WTC11 (cell line): ENCODE measurements around the gene ABCA13. TPM values are rescaled to one million over a fixed set of nuclear protein-coding genes. Genes with fewer than 3 reads are reported as not detected.

Experiments used
- ATAC-seq: fragments of 200-7000 bp; cut with Tn5 transposase; 2 replicates; pipeline ENCODE4 v1.10.0; 2021; ENCODE audit warnings: mild to moderate bottlenecking, moderate library complexity
- CTCF ChIA-PET: fragments of 300-600 bp; sonication (Branson Sonifier 250); formaldehyde crosslinking; loops from one replicate; lab custom pipeline; 2021; ENCODE audit warnings: antibody characterized with exemption; lab: Charles Lee
- POLR2A ChIA-PET: fragments of 350-600 bp; sonication (Branson Sonifier 250); formaldehyde crosslinking; loops from one replicate; lab custom pipeline; 2021; ENCODE audit warnings: antibody characterized with exemption; lab: Charles Lee
- DNase-seq: peaks from one replicate; pipeline ENCODE4 v3.0.0; 2021; ENCODE audit warnings: low spot score
- H3K27ac Mint-ChIP-seq: 2 replicates; pipeline ENCODE4 v1.8.0; 2021; ENCODE audit warnings: mixed read lengths
- H3K27me3 Mint-ChIP-seq: 2 replicates; pipeline ENCODE4 v1.8.0; 2021; ENCODE audit warnings: low read depth, mild to moderate bottlenecking, moderate library complexity, mixed read lengths
- H3K36me3 Mint-ChIP-seq: 2 replicates; pipeline ENCODE4 v1.8.0; 2021; ENCODE audit warnings: mixed read lengths
- H3K4me1 Mint-ChIP-seq: 2 replicates; pipeline ENCODE4 v1.8.0; 2022; ENCODE audit warnings: mixed read lengths
- H3K4me3 Mint-ChIP-seq: 2 replicates; pipeline ENCODE4 v1.8.0; 2021; ENCODE audit warnings: mild to moderate bottlenecking, moderate library complexity, mixed read lengths
- H3K9me3 Mint-ChIP-seq: 2 replicates; pipeline ENCODE4 v1.8.0; 2021; ENCODE audit warnings: mixed read lengths
- AFF4 ChIP-seq: sonication (generic); formaldehyde crosslinking; IDR thresholded peaks from 2 replicates; pipeline ENCODE4 v1.8.1; 2023; ENCODE audit warnings: mild to moderate bottlenecking, missing genetic modification reagents, borderline replicate concordance
- CREM ChIP-seq: sonication (generic); formaldehyde crosslinking; IDR thresholded peaks from 2 replicates; pipeline ENCODE4 v1.8.1; 2022; ENCODE audit warnings: mild to moderate bottlenecking, missing genetic modification reagents, moderate library complexity
- FOXK1 ChIP-seq: sonication (generic); formaldehyde crosslinking; IDR thresholded peaks from 2 replicates; pipeline ENCODE4 v1.8.0; 2022; ENCODE audit warnings: mild to moderate bottlenecking, moderate library complexity, missing genetic modification reagents
- GRHL2 ChIP-seq: fragments of 250-450 bp; sonication (Bioruptor Pico); IDR thresholded peaks from 2 replicates; pipeline ENCODE4 v1.8.0; 2022; ENCODE audit warnings: mild to moderate bottlenecking, moderate library complexity; ENCODE audit not compliant: insufficient replicate concordance, severe bottlenecking
- JUN ChIP-seq: sonication (generic); formaldehyde crosslinking; IDR thresholded peaks from 2 replicates; pipeline ENCODE4 v1.8.0; 2023; ENCODE audit warnings: mild to moderate bottlenecking, missing genetic modification reagents
- NFE2L1 ChIP-seq: sonication (generic); formaldehyde crosslinking; IDR thresholded peaks from 2 replicates; pipeline ENCODE4 v1.8.1; 2023; ENCODE audit warnings: missing genetic modification reagents
- NFYB ChIP-seq: sonication (generic); formaldehyde crosslinking; conservative IDR thresholded peaks from 2 replicates; pipeline ENCODE4 v1.8.0; 2022; ENCODE audit warnings: low read depth, missing genetic modification reagents
- NR1H2 ChIP-seq: sonication (generic); formaldehyde crosslinking; IDR thresholded peaks from 2 replicates; pipeline ENCODE4 v1.9.0; 2021; ENCODE audit warnings: mild to moderate bottlenecking, moderate library complexity, missing genetic modification reagents
- PRRX2 ChIP-seq: fragments of 250-450 bp; sonication (Bioruptor Pico); IDR thresholded peaks from 2 replicates; pipeline ENCODE4 v1.8.0; 2021; ENCODE audit warnings: mild to moderate bottlenecking
- RELA ChIP-seq: sonication (generic); formaldehyde crosslinking; IDR thresholded peaks from 2 replicates; pipeline ENCODE4 v1.8.1; 2022; ENCODE audit warnings: missing genetic modification reagents, mild to moderate bottlenecking, borderline replicate concordance
- TEAD1 ChIP-seq: sonication (generic); formaldehyde crosslinking; IDR thresholded peaks from 2 replicates; pipeline ENCODE4 v1.8.0; 2022; ENCODE audit warnings: mild to moderate bottlenecking, missing genetic modification reagents
- USF2 ChIP-seq: sonication (generic); formaldehyde crosslinking; IDR thresholded peaks from 2 replicates; pipeline ENCODE4 v1.8.1; 2023; ENCODE audit warnings: mild to moderate bottlenecking, missing genetic modification reagents, moderate library complexity
- ZBTB43 ChIP-seq: sonication (generic); formaldehyde crosslinking; IDR thresholded peaks from 2 replicates; pipeline ENCODE4 v1.8.1; 2023; ENCODE audit warnings: mild to moderate bottlenecking, missing genetic modification reagents
- ZNF121 ChIP-seq: sonication (generic); formaldehyde crosslinking; IDR thresholded peaks from 2 replicates; pipeline ENCODE4 v1.8.0; 2023; ENCODE audit warnings: missing genetic modification reagents
- ZNF232 ChIP-seq: sonication (generic); formaldehyde crosslinking; IDR thresholded peaks from 2 replicates; pipeline ENCODE4 v1.8.0; 2022; ENCODE audit warnings: mild to moderate bottlenecking, missing genetic modification reagents
- ZNF423 ChIP-seq: fragments of 250-450 bp; sonication (Bioruptor Pico); IDR thresholded peaks from 2 replicates; pipeline ENCODE4 v2.1.2; 2022; ENCODE audit warnings: mild to moderate bottlenecking, moderate library complexity
- ZNF671 ChIP-seq: fragments of 250-450 bp; sonication (Bioruptor Pico); IDR thresholded peaks from 2 replicates; pipeline ENCODE4 v1.8.0; 2021; ENCODE audit warnings: mild to moderate bottlenecking
- total RNA-seq: library from RNA; stranded (reverse); gene quantifications from 3 replicates; pipeline ENCODE4 v1.2.3, GENCODE V29; 2021
- TF ChIP-seq, protein P1 (sequence below): sonication (generic); formaldehyde crosslinking; IDR thresholded peaks from 2 replicates; pipeline ENCODE4 v1.8.1; 2022; ENCODE audit warnings: low read depth, mild to moderate bottlenecking, moderate library complexity, missing genetic modification reagents, borderline replicate concordance
- TF ChIP-seq, protein P2 (sequence below): sonication (generic); formaldehyde crosslinking; IDR thresholded peaks from 2 replicates; pipeline ENCODE4 v1.8.0; 2023; ENCODE audit warnings: mild to moderate bottlenecking, missing genetic modification reagents
- TF ChIP-seq, protein P3 (sequence below): fragments of 250-450 bp; sonication (Bioruptor Pico); IDR thresholded peaks from 2 replicates; pipeline ENCODE4 v2.1.2; 2022; ENCODE audit warnings: mild to moderate bottlenecking, moderate library complexity

ABCA13 gene
- total RNA-seq, 1 experiment from 2014 or later, result 0.04 TPM

- Mint-ChIP-seq H3K9me3 (peaks cover 13% of the 10 kb centered on the region), H3K36me3 (peaks cover 9% of the 10 kb centered on the region), H3K27ac (peak overlapping the region; percentile 19; the same call in 1 of the 2 replicates), H3K4me1 (peaks cover 33% of the 10 kb centered on the region), H3K27me3 (no peaks in the 10 kb centered on the region), H3K4me3 (no peak overlapping the region)
- ATAC-seq (peak; percentile 87), DNase-seq (no peak)
- ChIA-PET CTCF (interaction anchor here (0.9 to 2.6 kb wide), 6 partner anchors 11 to 1552 kb away, joined by 3 to 8 read pairs (median 4); no protein-coding TSS in a partner anchor), POLR2A (no interaction called here)
- TF ChIP-seq, protein P1, sequence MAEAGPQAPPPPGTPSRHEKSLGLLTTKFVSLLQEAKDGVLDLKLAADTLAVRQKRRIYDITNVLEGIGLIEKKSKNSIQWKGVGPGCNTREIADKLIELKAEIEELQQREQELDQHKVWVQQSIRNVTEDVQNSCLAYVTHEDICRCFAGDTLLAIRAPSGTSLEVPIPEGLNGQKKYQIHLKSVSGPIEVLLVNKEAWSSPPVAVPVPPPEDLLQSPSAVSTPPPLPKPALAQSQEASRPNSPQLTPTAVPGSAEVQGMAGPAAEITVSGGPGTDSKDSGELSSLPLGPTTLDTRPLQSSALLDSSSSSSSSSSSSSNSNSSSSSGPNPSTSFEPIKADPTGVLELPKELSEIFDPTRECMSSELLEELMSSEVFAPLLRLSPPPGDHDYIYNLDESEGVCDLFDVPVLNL, result no peak
- TF ChIP-seq NFE2L1 (0 out of 2 replicates have a peak, but pooled peaks have one; percentile 37), ZNF121 (no peak), ZNF671 (CRISPR knock-in tag) (no peak), TEAD1 (0 out of 2 replicates have a peak, but pooled peaks have one; percentile 45)
- TF ChIP-seq, protein P2, sequence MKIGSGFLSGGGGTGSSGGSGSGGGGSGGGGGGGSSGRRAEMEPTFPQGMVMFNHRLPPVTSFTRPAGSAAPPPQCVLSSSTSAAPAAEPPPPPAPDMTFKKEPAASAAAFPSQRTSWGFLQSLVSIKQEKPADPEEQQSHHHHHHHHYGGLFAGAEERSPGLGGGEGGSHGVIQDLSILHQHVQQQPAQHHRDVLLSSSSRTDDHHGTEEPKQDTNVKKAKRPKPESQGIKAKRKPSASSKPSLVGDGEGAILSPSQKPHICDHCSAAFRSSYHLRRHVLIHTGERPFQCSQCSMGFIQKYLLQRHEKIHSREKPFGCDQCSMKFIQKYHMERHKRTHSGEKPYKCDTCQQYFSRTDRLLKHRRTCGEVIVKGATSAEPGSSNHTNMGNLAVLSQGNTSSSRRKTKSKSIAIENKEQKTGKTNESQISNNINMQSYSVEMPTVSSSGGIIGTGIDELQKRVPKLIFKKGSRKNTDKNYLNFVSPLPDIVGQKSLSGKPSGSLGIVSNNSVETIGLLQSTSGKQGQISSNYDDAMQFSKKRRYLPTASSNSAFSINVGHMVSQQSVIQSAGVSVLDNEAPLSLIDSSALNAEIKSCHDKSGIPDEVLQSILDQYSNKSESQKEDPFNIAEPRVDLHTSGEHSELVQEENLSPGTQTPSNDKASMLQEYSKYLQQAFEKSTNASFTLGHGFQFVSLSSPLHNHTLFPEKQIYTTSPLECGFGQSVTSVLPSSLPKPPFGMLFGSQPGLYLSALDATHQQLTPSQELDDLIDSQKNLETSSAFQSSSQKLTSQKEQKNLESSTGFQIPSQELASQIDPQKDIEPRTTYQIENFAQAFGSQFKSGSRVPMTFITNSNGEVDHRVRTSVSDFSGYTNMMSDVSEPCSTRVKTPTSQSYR (CRISPR knock-in tag), result 0 out of 2 replicates have a peak, but pooled peaks have one; percentile 39
These were observed 129.0 kb downstream of the ABCA13 start for GRCh38 chr7:48300301-48300700.

DNA sequence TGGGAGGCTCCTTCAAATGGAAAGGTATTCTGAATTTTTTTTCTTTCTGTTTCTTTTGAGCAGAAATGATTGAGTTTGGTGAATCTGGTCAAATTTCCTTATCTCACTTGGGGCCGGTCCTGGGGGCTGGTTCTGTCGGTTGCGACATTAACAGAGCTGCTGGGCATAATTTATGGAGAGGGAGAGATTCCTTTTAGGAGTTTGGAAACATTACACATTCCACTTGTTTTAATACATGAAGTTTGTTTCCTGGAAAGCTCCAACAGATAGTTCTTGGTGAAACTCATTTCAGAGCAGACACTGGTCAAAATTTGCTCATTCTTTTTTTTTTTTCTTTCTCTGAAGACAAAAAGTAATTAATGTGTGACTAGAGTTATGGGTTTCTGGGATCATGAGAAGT lies 129.9 kb downstream of the ABCA13 start:
- Mint-ChIP-seq H3K27ac (no peak overlapping the region), H3K4me3 (no peak overlapping the region), H3K27me3 (no peaks in the 10 kb centered on the region), H3K4me1 (peaks cover 39% of the 10 kb centered on the region), H3K36me3 (peaks cover 9% of the 10 kb centered on the region), H3K9me3 (peaks cover 13% of the 10 kb centered on the region)
- ATAC-seq, result no peak
- no peak for DNase-seq
- CTCF ChIA-PET, result interaction anchor here (1.2 to 1.5 kb wide), 2 partner anchors 36 to 1551 kb away, joined by 4 to 6 read pairs; no protein-coding TSS in a partner anchor
- TF ChIP-seq FOXK1 (no peak), ZBTB43 (CRISPR knock-in tag) (no peak), ZNF671 (CRISPR knock-in tag) (no peak), AFF4 (CRISPR knock-in tag) (no peak), NR1H2 (CRISPR knock-in tag) (no peak), PRRX2 (no peak)
- POLR2A ChIA-PET, result no interaction called here

DNA sequence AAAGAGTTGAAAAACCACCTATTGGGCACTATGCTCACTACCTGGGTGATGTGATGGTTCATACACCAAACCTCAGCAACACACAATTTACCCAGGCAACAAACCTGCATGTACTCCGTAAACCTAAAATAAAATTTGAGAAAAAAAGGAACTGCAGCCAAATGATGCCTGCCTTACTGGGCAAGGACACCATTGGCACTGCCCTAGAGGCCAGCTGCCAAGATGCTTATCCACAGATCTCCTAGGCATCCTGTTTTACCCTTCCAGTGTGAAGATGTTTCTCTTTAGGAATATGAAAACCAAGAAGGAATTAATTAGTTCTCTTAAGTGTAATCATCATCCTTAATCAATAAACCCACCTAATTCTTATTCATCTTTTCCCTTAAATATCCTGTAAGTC lies 133.4 kb downstream of the ABCA13 start:
- ChIA-PET CTCF (interaction anchor here (1.3 kb wide), 1 partner anchor 571 kb away, joined by 4 read pairs; no protein-coding TSS in a partner anchor), POLR2A (no interaction called here)
- H3K27ac Mint-ChIP-seq, result no peak overlapping the region
- peaks cover 9% of the 10 kb centered on the region for H3K36me3 Mint-ChIP-seq
- no peak for ATAC-seq
- no peak for DNase-seq
- H3K4me3 Mint-ChIP-seq, result no peak overlapping the region
- H3K9me3 Mint-ChIP-seq, result peaks cover 13% of the 10 kb centered on the region
- peaks cover 31% of the 10 kb centered on the region for H3K4me1 Mint-ChIP-seq
- no peaks in the 10 kb centered on the region for H3K27me3 Mint-ChIP-seq
- no peak for TF ChIP-seq RELA
- TF ChIP-seq JUN (CRISPR knock-in tag), result no peak
- no peak for TF ChIP-seq ZNF423 (CRISPR knock-in tag)
- TF ChIP-seq, protein P3, sequence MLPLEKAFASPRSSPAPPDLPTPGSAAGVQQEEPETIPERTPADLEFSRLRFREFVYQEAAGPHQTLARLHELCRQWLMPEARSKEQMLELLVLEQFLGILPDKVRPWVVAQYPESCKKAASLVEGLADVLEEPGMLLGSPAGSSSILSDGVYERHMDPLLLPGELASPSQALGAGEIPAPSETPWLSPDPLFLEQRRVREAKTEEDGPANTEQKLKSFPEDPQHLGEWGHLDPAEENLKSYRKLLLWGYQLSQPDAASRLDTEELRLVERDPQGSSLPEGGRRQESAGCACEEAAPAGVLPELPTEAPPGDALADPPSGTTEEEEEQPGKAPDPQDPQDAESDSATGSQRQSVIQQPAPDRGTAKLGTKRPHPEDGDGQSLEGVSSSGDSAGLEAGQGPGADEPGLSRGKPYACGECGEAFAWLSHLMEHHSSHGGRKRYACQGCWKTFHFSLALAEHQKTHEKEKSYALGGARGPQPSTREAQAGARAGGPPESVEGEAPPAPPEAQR (CRISPR knock-in tag), result no peak
- no peak for TF ChIP-seq ZNF232 (CRISPR knock-in tag)
- TF ChIP-seq CREM (CRISPR knock-in tag), result no peak
- TF ChIP-seq NFE2L1, result no peak
- TF ChIP-seq ZBTB43 (CRISPR knock-in tag), result no peak
- TF ChIP-seq USF2 (CRISPR knock-in tag), result no peak
- TF ChIP-seq GRHL2, result no peak
- TF ChIP-seq NFYB (CRISPR knock-in tag), result no peak
